ENCODE data around the gene TBL1X.

TBL1X gene

DNA sequence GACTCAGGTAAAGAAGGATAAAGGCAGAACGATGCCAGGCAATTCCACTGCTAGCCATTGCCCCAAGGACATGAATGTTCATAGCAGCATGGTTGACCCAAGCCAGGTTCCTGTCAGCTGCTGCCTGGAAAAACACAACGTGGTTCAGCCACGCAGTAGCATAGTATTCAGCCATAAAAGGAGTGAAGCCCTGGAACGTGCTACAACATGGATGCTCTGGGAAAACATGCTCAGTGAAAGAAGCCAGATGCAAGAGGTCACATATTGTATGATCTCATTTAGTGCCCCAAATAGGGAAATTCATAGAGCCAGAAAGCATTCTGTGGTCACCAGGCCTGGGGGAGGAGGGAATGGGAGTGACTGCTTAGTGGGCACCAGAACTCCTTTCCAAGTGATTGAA is 170.9 kb downstream of the TBL1X start:
- TF ChIP-seq, protein P1, sequence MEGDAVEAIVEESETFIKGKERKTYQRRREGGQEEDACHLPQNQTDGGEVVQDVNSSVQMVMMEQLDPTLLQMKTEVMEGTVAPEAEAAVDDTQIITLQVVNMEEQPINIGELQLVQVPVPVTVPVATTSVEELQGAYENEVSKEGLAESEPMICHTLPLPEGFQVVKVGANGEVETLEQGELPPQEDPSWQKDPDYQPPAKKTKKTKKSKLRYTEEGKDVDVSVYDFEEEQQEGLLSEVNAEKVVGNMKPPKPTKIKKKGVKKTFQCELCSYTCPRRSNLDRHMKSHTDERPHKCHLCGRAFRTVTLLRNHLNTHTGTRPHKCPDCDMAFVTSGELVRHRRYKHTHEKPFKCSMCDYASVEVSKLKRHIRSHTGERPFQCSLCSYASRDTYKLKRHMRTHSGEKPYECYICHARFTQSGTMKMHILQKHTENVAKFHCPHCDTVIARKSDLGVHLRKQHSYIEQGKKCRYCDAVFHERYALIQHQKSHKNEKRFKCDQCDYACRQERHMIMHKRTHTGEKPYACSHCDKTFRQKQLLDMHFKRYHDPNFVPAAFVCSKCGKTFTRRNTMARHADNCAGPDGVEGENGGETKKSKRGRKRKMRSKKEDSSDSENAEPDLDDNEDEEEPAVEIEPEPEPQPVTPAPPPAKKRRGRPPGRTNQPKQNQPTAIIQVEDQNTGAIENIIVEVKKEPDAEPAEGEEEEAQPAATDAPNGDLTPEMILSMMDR (IDR thresholded peaks at IDR 0.05; ENCODE audit: low read depth, low read length), result no peak
- no peak overlapping the region for H3K4me3 ChIP-seq (ENCODE audit: low read depth, low read length)

DNA sequence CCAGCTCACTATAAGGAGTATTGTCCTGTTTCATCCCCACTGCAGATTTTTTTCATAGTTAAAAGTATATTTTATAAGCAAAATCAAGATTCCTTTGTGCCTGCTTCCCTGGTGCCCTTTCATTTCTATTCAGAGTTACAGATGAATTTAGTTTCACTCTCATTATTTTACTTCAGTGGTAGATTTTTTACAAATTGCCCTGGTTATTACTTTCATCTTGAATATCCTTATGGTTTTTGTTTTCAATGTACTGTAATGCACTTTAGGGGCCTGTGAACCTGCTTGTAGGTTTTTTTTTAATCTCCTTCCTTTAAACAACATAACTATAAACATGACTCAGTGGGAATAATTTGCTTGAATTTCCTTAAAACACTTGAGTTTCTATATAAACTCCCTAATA is 174.0 kb downstream of the TBL1X start:
- TF ChIP-seq, protein P1 (IDR thresholded peaks at IDR 0.05; ENCODE audit: low read depth, low read length), result no peak

DNA sequence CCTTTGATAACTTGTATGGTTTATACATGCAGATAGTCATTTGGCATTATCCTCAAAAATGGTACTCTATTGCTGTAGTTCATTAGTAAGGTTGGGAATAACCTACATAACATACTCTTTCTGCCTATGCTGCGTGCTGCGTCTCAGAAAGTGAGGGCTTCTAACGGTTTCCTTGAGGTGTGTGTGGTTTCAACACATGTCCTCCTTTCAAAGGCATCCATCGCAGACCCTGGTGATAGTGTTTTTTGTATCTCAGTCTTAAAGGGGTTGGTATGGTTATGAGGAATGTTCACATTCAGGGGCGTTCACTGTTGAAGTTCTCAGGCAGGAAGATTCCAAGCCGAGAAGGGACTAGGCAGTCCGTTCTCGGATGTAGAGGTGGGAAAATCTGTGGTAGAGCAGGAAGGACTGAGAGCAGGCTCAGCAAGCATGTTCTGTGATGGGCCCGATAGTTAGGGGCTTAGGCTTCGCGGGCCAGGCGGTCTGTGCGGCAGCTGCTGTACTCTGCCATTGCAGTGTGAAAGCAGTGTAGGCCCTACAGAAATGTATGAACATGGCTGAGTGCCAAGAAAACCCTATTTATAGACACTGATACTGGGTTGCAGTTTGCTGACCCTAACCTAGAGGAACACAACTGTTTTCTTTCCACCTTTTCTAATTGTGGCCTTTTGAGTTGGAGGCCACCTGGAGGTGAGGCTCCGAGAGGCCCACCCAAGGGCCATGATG is 177.6 kb downstream of the TBL1X start:
- TF ChIP-seq, protein P1 (IDR thresholded peaks at IDR 0.05; ENCODE audit: low read depth, low read length), result no peak
- H3K4me3 ChIP-seq (ENCODE audit: low read depth, low read length), result no peak overlapping the region

More for the DNA sequence above, 174.0 kb downstream of the TBL1X start:
- H3K4me3 ChIP-seq (ENCODE audit: low read depth, low read length), result no peak overlapping the region

DNA sequence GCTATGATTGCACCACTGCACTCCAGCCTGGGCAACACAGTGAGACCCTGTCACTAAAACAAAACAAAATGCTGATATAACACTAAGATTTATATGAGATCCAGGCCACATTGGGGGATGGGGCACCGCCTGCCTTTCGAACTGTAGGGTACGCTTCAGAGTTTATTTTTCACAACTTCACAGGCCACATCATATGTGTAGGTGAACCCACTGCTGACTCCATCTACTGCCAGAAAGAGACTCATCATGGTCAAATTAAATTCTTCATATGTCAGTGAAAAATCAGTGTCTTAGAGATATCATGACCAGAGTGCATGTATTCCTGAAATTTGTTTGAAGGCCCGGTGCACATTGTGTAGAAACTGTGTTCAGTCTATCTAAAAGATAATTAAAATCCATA is 178.9 kb downstream of the TBL1X start:
- no peak overlapping the region for H3K4me3 ChIP-seq (ENCODE audit: low read depth, low read length)
- TF ChIP-seq, protein P1 (IDR thresholded peaks at IDR 0.05; ENCODE audit: low read depth, low read length), result no peak

DNA sequence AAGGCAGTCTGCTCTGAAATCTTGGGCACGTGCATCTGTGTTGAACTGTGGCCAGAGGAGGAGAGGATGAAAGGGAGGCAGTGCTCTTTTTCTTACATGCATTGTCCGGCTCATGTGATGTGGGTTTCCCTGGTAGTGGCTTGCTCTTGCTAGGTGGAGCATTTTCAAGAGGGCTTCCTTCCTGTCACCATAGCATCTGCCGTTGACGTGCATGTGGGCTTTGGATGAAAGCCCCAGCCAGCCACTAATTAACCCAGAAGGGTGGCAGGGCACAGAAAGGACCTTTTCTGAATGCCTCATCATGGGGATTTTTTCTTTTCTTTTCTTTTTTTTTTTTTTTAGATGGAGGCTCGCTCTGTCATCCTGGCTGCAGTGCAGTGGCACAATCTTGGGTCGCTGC is 179.5 kb downstream of the TBL1X start:
- H3K4me3 ChIP-seq (ENCODE audit: low read depth, low read length), result no peak overlapping the region
- TF ChIP-seq, protein P1 (IDR thresholded peaks at IDR 0.05; ENCODE audit: low read depth, low read length), result no peak

DNA sequence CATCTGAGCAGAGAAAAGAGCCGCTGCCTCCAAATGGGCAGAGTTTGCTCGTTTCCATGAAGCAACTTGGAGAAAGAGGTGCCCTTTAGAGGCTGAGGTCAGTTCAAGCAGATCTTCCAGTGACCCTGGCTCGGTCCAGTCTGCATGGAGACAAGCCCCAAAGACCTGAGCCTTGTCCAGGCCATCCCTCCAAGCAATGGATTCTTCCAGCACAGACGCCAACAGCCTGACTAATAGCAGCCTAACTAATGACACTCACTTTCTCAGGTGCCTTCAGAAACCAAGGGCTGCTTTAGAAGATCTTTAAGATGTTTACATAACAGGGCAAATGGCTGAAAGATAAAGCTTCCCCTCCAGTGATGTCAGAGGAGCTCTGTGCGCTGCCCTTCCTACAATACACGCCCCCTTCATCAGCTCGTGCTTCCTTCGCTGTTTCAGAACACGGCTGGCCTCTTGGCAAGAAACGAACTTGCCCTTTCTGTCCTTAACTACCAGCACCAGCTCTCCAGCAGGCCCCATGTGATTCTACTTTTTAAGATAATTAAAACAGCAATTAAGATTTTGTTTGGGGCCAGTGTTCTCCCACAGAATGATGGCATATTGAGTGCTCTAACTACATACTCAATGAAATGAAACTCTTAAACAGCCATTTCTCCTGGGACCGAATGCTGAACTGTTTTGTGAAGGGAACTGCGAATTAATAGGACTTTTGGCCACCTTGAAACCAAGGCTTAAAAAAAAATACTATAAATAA is 181.8 kb downstream of the TBL1X start:
- TF ChIP-seq, protein P1 (IDR thresholded peaks at IDR 0.05; ENCODE audit: low read depth, low read length), result no peak
- no peak overlapping the region for H3K4me3 ChIP-seq (ENCODE audit: low read depth, low read length)

DNA sequence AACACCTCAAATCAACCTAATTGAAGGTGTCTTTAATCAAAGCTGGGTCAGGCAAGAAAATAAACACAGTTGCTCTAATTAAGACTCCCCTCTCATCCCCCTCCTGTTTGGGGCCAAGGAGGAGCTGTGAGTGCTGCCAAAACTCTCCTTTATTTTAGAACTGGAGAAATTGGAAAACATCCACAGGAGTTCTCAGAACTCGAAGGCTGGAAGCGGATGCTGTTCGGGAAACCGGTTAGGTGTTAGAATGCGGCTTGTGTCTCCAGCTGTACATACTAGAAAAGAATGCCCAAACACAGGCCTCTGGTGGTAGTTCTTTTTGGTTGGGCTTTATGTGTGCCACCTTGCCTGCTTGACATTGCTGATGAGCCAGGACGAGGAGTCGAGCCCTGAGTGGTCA is 182.6 kb downstream of the TBL1X start:
- TF ChIP-seq, protein P1 (IDR thresholded peaks at IDR 0.05; ENCODE audit: low read depth, low read length), result no peak

More for the DNA sequence above, 182.6 kb downstream of the TBL1X start:
- no peak overlapping the region for H3K4me3 ChIP-seq (ENCODE audit: low read depth, low read length)

Data from WI38 (cell line).